GM11168 (cell line): ENCODE results near the gene RABGAP1.

Experiments
- in situ Hi-C: fragments of 300-500 bp; cut with MboI; formaldehyde crosslinking; loops from one replicate; pipeline ENCODE4 v1.12.0; 2022; ENCODE audit warnings: low sequenced_read_pairs; ENCODE audit not compliant: unreplicated experiment

RABGAP1 gene

DNA sequence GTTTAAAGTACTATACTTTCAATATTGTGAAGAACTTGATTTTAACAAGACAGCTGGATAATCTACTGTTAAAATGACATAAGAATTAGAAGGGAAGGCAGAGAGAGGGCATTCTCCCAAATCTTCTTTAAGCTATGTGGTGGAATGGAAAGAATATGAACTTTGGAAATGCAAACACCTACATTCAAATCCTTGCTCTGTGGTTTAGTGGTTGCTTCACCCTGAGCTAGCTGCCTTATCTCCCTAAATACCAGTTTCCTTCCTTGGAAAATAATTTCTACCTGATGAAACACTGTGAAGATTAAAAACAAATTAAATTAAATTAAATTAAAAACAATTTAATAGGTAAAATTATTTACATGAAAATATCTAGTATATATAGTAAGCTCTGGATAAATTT, 191.2 kb downstream of the RABGAP1 start:
- in situ Hi-C loops, result no loop called here

DNA sequence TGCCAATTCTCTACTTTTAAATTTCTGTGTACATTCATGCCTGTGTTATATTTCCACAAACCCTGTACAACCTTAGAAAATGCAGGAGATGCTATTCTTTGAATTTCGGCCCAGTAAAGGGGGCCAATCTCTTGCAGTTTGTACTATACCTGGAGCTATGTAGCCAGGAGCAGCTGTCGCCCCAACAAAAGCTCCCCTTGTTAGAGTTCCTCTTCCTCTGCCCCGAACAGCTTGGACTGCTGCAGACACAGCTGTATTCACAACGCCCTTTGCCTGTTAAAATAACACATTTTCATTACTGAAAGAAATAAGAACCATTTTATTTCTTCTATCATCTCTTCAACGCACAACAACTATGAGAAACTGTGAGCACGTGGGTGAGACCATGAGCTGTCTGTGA, 191.9 kb downstream of the RABGAP1 start:
- in situ Hi-C loops, result no loop called here

DNA sequence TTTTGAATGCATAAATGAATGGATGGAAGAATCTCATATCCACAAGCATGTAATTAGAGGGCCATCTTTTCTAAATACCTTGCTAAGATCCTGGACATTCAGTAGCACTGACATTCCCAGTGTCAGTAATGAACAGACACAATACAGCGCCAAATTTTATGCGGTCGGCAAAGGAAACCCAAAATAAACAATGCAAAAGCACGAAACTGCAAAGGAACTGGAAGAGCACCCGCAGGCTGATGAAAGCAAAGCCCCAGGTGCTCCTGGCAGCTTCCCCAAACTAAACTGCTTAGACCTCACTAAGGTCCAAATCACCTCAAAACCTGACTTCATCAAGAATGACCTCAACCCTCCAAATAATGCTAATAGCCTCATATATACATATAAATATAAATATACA, 194.6 kb downstream of the RABGAP1 start:
- in situ Hi-C loops, result no loop called here

DNA sequence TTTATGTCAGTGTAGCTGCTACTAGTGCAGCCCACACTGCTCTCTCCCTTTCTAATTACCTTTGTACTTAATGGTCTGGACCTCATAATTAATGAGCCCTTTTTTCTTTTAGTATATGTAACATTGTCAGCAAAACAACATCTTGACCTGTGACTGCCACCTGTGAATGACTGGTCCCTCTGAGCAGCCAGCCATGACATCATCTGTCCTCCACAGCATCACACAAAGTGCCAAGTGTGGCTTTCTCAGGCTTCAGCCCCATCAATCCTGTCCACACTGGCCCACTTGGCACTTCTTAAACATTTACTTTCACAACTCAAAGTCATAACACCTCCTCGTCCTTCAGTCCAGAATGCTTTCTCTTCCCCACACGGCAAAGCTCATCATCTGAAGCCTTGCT, 197.3 kb downstream of the RABGAP1 start:
- in situ Hi-C loops, result no loop called here

DNA sequence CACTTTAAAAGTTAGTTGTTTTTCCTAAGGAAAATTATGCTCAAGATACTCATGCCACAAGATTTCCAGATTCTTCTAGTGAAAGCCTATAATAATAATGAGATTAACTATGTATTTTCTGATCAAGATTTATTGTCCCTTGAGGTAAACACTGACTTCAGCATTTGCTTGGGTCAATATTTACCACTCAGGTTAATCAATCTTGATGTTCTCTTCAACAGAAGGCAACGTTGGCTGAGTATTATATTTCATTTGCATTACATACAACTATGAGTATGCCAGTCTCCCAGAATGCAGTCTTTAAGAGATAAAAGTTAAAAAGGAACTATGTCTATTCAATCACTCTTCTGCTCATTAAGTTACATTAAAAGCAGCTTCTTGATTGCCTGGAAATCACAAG, 208.2 kb downstream of the RABGAP1 start:
- in situ Hi-C loops, result no loop called here

DNA sequence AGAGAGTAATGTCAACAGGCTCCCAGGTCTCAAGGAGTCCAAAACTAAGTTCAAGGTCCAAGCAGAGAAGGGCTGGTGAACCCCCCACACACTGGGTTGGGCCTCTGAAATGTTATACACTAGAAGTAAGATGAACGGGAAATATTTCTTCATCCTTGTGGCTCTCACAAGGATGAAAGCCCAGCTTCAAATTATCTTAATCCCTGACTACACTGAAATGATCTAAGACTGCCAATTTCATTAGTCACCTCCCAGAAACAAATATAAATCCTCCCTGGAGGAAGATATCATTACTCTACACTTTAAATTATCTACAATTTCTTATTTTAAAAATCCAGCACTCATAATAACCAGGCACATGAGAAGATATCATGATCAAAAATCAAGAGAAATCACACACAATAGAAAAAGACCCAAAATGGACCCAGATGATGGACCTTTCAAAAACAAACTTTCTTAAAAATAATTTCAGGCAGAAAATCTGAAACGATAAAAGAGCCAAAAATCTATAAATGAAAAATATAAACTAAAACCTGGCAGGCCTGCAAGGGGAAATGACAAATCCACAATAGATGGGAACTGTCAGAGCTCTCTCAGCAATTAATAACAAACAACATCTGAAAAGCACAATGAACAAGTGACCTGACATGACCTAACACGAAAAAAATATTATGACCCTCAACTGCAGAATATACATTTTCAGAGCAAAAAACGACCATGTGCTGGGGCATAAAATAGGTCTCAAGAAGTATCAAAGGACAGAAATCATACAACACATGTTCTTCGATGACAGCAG, 210.1 kb downstream of the RABGAP1 start:
- in situ Hi-C loops, result no loop called here
